ENCODE results near the gene LPP.

- TF ChIP-seq GATA3 (IDR thresholded peaks at IDR 0.05; ENCODE audit: borderline replicate concordance), result no peak
- TF ChIP-seq CTCF (IDR thresholded peaks at IDR 0.05), result no peak
- TF ChIP-seq RAD21 (conservative IDR thresholded peaks at IDR 0.05 in 1 of 2, IDR thresholded peaks at IDR 0.05 in 1 of 2), result no peak
- TF ChIP-seq PHF8 (IDR thresholded peaks at IDR 0.05; ENCODE audit: borderline replicate concordance, low read depth), result no peak
- TF ChIP-seq MYC (IDR thresholded peaks at IDR 0.05; ENCODE audit: borderline replicate concordance, low read length), result no peak
- no peak for TF ChIP-seq HOXB13 (CRISPR knock-in tag; IDR thresholded peaks at IDR 0.05; ENCODE audit: low read depth)
- no peak for TF ChIP-seq CEBPB (IDR thresholded peaks at IDR 0.05)
- TF ChIP-seq BHLHE40 (IDR thresholded peaks at IDR 0.05; ENCODE audit: low read depth, low read length), result no peak
- no peak for TF ChIP-seq SREBF2 (IDR thresholded peaks at IDR 0.05)
- TF ChIP-seq KDM1A (IDR thresholded peaks at IDR 0.05; ENCODE audit: low read depth), result no peak
- TF ChIP-seq, protein P1, sequence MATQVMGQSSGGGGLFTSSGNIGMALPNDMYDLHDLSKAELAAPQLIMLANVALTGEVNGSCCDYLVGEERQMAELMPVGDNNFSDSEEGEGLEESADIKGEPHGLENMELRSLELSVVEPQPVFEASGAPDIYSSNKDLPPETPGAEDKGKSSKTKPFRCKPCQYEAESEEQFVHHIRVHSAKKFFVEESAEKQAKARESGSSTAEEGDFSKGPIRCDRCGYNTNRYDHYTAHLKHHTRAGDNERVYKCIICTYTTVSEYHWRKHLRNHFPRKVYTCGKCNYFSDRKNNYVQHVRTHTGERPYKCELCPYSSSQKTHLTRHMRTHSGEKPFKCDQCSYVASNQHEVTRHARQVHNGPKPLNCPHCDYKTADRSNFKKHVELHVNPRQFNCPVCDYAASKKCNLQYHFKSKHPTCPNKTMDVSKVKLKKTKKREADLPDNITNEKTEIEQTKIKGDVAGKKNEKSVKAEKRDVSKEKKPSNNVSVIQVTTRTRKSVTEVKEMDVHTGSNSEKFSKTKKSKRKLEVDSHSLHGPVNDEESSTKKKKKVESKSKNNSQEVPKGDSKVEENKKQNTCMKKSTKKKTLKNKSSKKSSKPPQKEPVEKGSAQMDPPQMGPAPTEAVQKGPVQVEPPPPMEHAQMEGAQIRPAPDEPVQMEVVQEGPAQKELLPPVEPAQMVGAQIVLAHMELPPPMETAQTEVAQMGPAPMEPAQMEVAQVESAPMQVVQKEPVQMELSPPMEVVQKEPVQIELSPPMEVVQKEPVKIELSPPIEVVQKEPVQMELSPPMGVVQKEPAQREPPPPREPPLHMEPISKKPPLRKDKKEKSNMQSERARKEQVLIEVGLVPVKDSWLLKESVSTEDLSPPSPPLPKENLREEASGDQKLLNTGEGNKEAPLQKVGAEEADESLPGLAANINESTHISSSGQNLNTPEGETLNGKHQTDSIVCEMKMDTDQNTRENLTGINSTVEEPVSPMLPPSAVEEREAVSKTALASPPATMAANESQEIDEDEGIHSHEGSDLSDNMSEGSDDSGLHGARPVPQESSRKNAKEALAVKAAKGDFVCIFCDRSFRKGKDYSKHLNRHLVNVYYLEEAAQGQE (IDR thresholded peaks at IDR 0.05), result no peak
- no peak for TF ChIP-seq POLR2A (IDR thresholded peaks at IDR 0.05; ENCODE audit: low read length)
- TF ChIP-seq MAX (IDR thresholded peaks at IDR 0.05), result no peak
Observed at GRCh38 chr3:188303823-188304222, 149.9 kb downstream of the LPP start.
